Mesothelial cell of epicardium (in vitro differentiated cells): ENCODE measurements around the gene AMZ1. TPM values are rescaled to one million over a fixed set of nuclear protein-coding genes. Genes with fewer than 3 reads are reported as not detected.
"Not testable (repeated sequence)": the region's sequence is repeated elsewhere in the genome, so short reads cannot be mapped to it uniquely, and the experiment has no call there.

Experiments
- DNase-seq, 2 experiments: peaks; one replicate each; pipeline ENCODE4 v3.0.0; 2021; ENCODE audit warnings: low spot score in 2 of 2; ENCODE audit not compliant: unreplicated experiment in 2 of 2
- H3K27ac Mint-ChIP-seq: 2 replicates; pipeline ENCODE4 v1.8.0; 2021; ENCODE audit warnings: mixed read lengths
- H3K27me3 Mint-ChIP-seq: 2 replicates; pipeline ENCODE4 v1.8.0; 2021; ENCODE audit warnings: low read depth, mixed read lengths
- H3K36me3 Mint-ChIP-seq: 2 replicates; pipeline ENCODE4 v1.8.0; 2021; ENCODE audit warnings: mixed read lengths
- H3K4me1 Mint-ChIP-seq: 2 replicates; pipeline ENCODE4 v1.8.0; 2021; ENCODE audit warnings: mixed read lengths
- H3K4me3 Mint-ChIP-seq: 2 replicates; pipeline ENCODE4 v1.8.0; 2021; ENCODE audit warnings: mild to moderate bottlenecking, moderate library complexity, mixed read lengths
- H3K9me3 Mint-ChIP-seq: 2 replicates; pipeline ENCODE4 v1.8.0; 2021; ENCODE audit warnings: mixed read lengths
- CTCF ChIP-seq: fragments of 200-600 bp; sonication (generic); IDR thresholded peaks from one replicate; pipeline ENCODE4 v1.5.0; 2021; ENCODE audit warnings: antibody characterized with exemption; ENCODE audit not compliant: unreplicated experiment
- total RNA-seq: library from RNA; stranded (reverse); gene quantifications from 3 replicates; pipeline ENCODE4 v1.2.1, GENCODE V29; 2021

Gene AMZ1
- total RNA-seq, 1 donor from 2014 or later: 0.13 TPM

- TF ChIP-seq CTCF: no peak
- H3K4me1 Mint-ChIP-seq: peaks cover 11% of the 10 kb centered on the region
- peaks cover 8% of the 10 kb centered on the region for H3K9me3 Mint-ChIP-seq
- H3K36me3 Mint-ChIP-seq: peaks cover 32% of the 10 kb centered on the region
- H3K27me3 Mint-ChIP-seq: no peaks in the 10 kb centered on the region
- no peak overlapping the region for H3K4me3 Mint-ChIP-seq
- no peak for DNase-seq
- H3K27ac Mint-ChIP-seq: no peak overlapping the region
These were observed 51.0 kb downstream of the AMZ1 start for GRCh38 chr7:2738766-2739549.

- H3K4me1 Mint-ChIP-seq, DNase-seq, H3K4me3 Mint-ChIP-seq, H3K27me3 Mint-ChIP-seq, H3K27ac Mint-ChIP-seq: not testable (repeated sequence)
- H3K9me3 Mint-ChIP-seq: peaks cover 26% of the 10 kb centered on the region
- peaks cover 40% of the 10 kb centered on the region for H3K36me3 Mint-ChIP-seq
These were observed 55.7 kb downstream of the AMZ1 start for GRCh38 chr7:2743523-2744185.

- H3K4me1 Mint-ChIP-seq: peaks cover 10% of the 10 kb centered on the region
- not testable (repeated sequence) for DNase-seq, H3K27ac Mint-ChIP-seq
These were observed 60.7 kb downstream of the AMZ1 start for GRCh38 chr7:2748684-2749083.

GRCh38 chr7:2750004-2750407 is 62.0 kb downstream of the AMZ1 start:
- no peak for TF ChIP-seq CTCF
- Mint-ChIP-seq H3K27ac (no peak overlapping the region), H3K27me3 (no peaks in the 10 kb centered on the region), H3K36me3 (peaks cover 25% of the 10 kb centered on the region), H3K9me3 (peaks cover 19% of the 10 kb centered on the region), H3K4me3 (no peak overlapping the region), H3K4me1 (peaks cover 10% of the 10 kb centered on the region)
- DNase-seq: no peak

More at GRCh38 chr7:2748684-2749083, 60.7 kb downstream of the AMZ1 start:
- H3K27me3 Mint-ChIP-seq, H3K4me3 Mint-ChIP-seq: not testable (repeated sequence)
- H3K36me3 Mint-ChIP-seq: peaks cover 27% of the 10 kb centered on the region
- H3K9me3 Mint-ChIP-seq: peaks cover 24% of the 10 kb centered on the region

GRCh38 chr7:2751086-2751485 is 63.1 kb downstream of the AMZ1 start:
- Mint-ChIP-seq H3K27ac (no peak overlapping the region), H3K9me3 (peaks cover 26% of the 10 kb centered on the region)
- TF ChIP-seq CTCF: no peak

GRCh38 chr7:2753148-2753547 is 65.1 kb downstream of the AMZ1 start:
- no peak for DNase-seq
- no peak for TF ChIP-seq CTCF
- H3K4me1 Mint-ChIP-seq: peaks cover 22% of the 10 kb centered on the region
- no peak overlapping the region for H3K4me3 Mint-ChIP-seq
- peaks cover 32% of the 10 kb centered on the region for H3K36me3 Mint-ChIP-seq
- H3K9me3 Mint-ChIP-seq: peaks cover 17% of the 10 kb centered on the region
- H3K27ac Mint-ChIP-seq: no peak overlapping the region
- H3K27me3 Mint-ChIP-seq: no peaks in the 10 kb centered on the region

More at GRCh38 chr7:2751086-2751485, 63.1 kb downstream of the AMZ1 start:
- Mint-ChIP-seq H3K27me3 (no peaks in the 10 kb centered on the region), H3K4me1 (peaks cover 10% of the 10 kb centered on the region), H3K36me3 (peaks cover 32% of the 10 kb centered on the region), H3K4me3 (no peak overlapping the region)
- DNase-seq: no peak
